SK-N-SH (cell line): ENCODE measurements around the gene IQCE. TPM values are rescaled to one million over a fixed set of nuclear protein-coding genes. Genes with fewer than 3 reads are reported as not detected.

ENCODE experiments used
- CTCF ChIA-PET: fragments of 300-600, 350-600 bp; formaldehyde crosslinking; extraction: SDS; loops from one replicate; lab custom pipeline; 2021; lab: Yijun Ruan, JAX
- POLR2A ChIA-PET: fragments of 350-600 bp; sonication (Branson Sonifier 250); formaldehyde crosslinking; extraction: SDS; loops from one replicate; lab custom pipeline; 2020; ENCODE audit warnings: antibody characterized with exemption, inconsistent platforms; lab: Yijun Ruan, JAX
- DNase-seq: peaks from one replicate; pipeline ENCODE4 v3.0.0; 2012
- H2AFZ ChIP-seq: fragments of 200-600 bp; sonication (generic); 2 replicates; pipeline ENCODE4 v1.8.1; 2016; ENCODE audit warnings: antibody characterized with exemption, mild to moderate bottlenecking, low read depth
- H3F3A ChIP-seq: fragments of 200-600 bp; sonication (generic); replicated peaks from 2 replicates; pipeline ENCODE3; 2016; ENCODE audit warnings: antibody characterized with exemption, mild to moderate bottlenecking; ENCODE audit not compliant: insufficient read depth
- H3K27ac ChIP-seq, 2 experiments: fragments of 200-500 bp in 1 of 2; fragments of 200-600 bp in 1 of 2; sonication (Bioruptor generic) in 1 of 2; sonication (generic), shearing (Covaris generic) in 1 of 2; 2 replicates each; pipeline versions ENCODE4 v1.5.1 to v1.6.1; 2014 to 2016; ENCODE audit warnings: low read depth in 2 of 2, inconsistent platforms in 1 of 2, low read length in 1 of 2, mild to moderate bottlenecking in 1 of 2, mixed read lengths in 1 of 2
- H3K27me3 ChIP-seq: fragments of 200-600 bp; sonication (generic), shearing (Covaris generic); 2 replicates; pipeline ENCODE4 v1.6.1; 2016; ENCODE audit warnings: mixed run types; ENCODE audit not compliant: insufficient read depth
- H3K36me3 ChIP-seq, 2 experiments: fragments of 200-500 bp in 1 of 2; fragments of 200-600 bp in 1 of 2; sonication (Bioruptor generic) in 1 of 2; sonication (generic) in 1 of 2; replicated peaks in 1 of 2; 2 replicates each; pipeline versions ENCODE3 to v1.5.1; 2014 to 2016; ENCODE audit warnings: low read length in 1 of 2, mild to moderate bottlenecking in 1 of 2; ENCODE audit not compliant: insufficient read depth in 2 of 2, control insufficient read depth in 1 of 2
- H3K4me1 ChIP-seq, 2 experiments: fragments of 200-500 bp in 1 of 2; fragments of 200-600 bp in 1 of 2; sonication (Bioruptor generic) in 1 of 2; sonication (generic), shearing (Covaris generic) in 1 of 2; 2 replicates each; pipeline versions ENCODE4 v1.5.1 to v1.6.1; 2014 to 2016; ENCODE audit warnings: low read depth in 1 of 2, low read length in 1 of 2, mixed run types in 1 of 2; ENCODE audit not compliant: insufficient read depth in 2 of 2, control insufficient read depth in 1 of 2
- H3K4me2 ChIP-seq: fragments of 200-600 bp; sonication (generic), shearing (Covaris generic); 2 replicates; pipeline ENCODE4 v1.6.1; 2017; ENCODE audit warnings: mixed run types
- H3K4me3 ChIP-seq, 2 experiments: fragments of 200-500 bp in 1 of 2; fragments of 200-600 bp in 1 of 2; sonication (Bioruptor generic) in 1 of 2; sonication (generic), shearing (Covaris generic) in 1 of 2; 2 replicates each; pipeline versions ENCODE4 v1.5.1 to v1.8.1; 2014 to 2016; ENCODE audit warnings: low read depth in 2 of 2, inconsistent platforms in 1 of 2, low read length in 1 of 2, mild to moderate bottlenecking in 1 of 2, mixed read lengths in 1 of 2, moderate library complexity in 1 of 2
- H3K79me2 ChIP-seq: fragments of 200-600 bp; sonication (generic); 2 replicates; pipeline ENCODE4 v1.8.1; 2017; ENCODE audit warnings: mild to moderate bottlenecking; ENCODE audit not compliant: insufficient read depth
- H3K9ac ChIP-seq: fragments of 200-600 bp; sonication (generic); 2 replicates; pipeline ENCODE4 v1.6.1; 2017; ENCODE audit warnings: mixed run types
- H3K9me2 ChIP-seq: fragments of 200-600 bp; sonication (generic); 2 replicates; pipeline ENCODE4 v1.6.1; 2017; ENCODE audit warnings: mixed run types
- H3K9me3 ChIP-seq: fragments of 200-600 bp; sonication (generic); 2 replicates; pipeline ENCODE4 v1.6.1; 2017; ENCODE audit warnings: mixed run types, mild to moderate bottlenecking, moderate library complexity
- H4K20me1 ChIP-seq: fragments of 200-600 bp; sonication (generic); 2 replicates; pipeline ENCODE4 v1.6.1; 2017; ENCODE audit warnings: mild to moderate bottlenecking, mixed run types; ENCODE audit not compliant: insufficient read depth
- CHD2 ChIP-seq: fragments of 150-350 bp; IDR thresholded peaks from 2 replicates; pipeline ENCODE4 v1.6.1; 2018; ENCODE audit warnings: low read length; ENCODE audit not compliant: partially characterized antibody
- ELF1 ChIP-seq: IDR thresholded peaks from 2 replicates; pipeline ENCODE4 v1.4.0; 2012
- EP300 ChIP-seq, 2 experiments: IDR thresholded peaks; 2 replicates each; pipeline versions ENCODE4 v1.4.0 to v1.6.1; 2012; ENCODE audit warnings: borderline replicate concordance in 1 of 2, low read depth in 1 of 2, low read length in 1 of 2
- FOSL2 ChIP-seq: IDR thresholded peaks from 2 replicates; pipeline ENCODE4 v1.4.0; 2012; ENCODE audit warnings: low read depth, mild to moderate bottlenecking, moderate library complexity, borderline replicate concordance
- FOXJ3 ChIP-seq: sonication (generic); formaldehyde crosslinking; IDR thresholded peaks from 2 replicates; pipeline ENCODE4 v1.5.1; 2020; ENCODE audit warnings: mild to moderate bottlenecking, missing genetic modification reagents
- MAX ChIP-seq: IDR thresholded peaks from 2 replicates; pipeline ENCODE4 v1.4.0; 2012; ENCODE audit warnings: low read depth
- MEF2A ChIP-seq: IDR thresholded peaks from 2 replicates; pipeline ENCODE4 v1.4.0; 2012; ENCODE audit warnings: low read depth, borderline replicate concordance
- MXI1 ChIP-seq: IDR thresholded peaks from 2 replicates; pipeline ENCODE4 v1.6.1; 2012; ENCODE audit warnings: mild to moderate bottlenecking, low read depth, low read length, improper control_type of control experiment
- NRF1 ChIP-seq: IDR thresholded peaks from 2 replicates; pipeline ENCODE4 v1.6.1; 2012; ENCODE audit warnings: low read depth, mild to moderate bottlenecking, low read length
- RCOR1 ChIP-seq: fragments of 150-350 bp; IDR thresholded peaks from 2 replicates; pipeline ENCODE4 v1.6.1; 2017; ENCODE audit warnings: antibody characterized with exemption, low read length
- RFX5 ChIP-seq: IDR thresholded peaks from 2 replicates; pipeline ENCODE4 v1.6.1; 2012; ENCODE audit warnings: mild to moderate bottlenecking, improper control_type of control experiment, low read length
- RXRA ChIP-seq: IDR thresholded peaks from 2 replicates; pipeline ENCODE4 v1.4.0; 2012; ENCODE audit warnings: low read depth, mild to moderate bottlenecking, borderline replicate concordance
- SMC3 ChIP-seq: IDR thresholded peaks from 2 replicates; pipeline ENCODE4 v1.6.1; 2012; ENCODE audit warnings: low read depth, low read length, improper control_type of control experiment
- TCF12 ChIP-seq: IDR thresholded peaks from 2 replicates; pipeline ENCODE4 v1.4.0; 2012
- TEAD4 ChIP-seq: IDR thresholded peaks from 2 replicates; pipeline ENCODE4 v1.4.0; 2012; ENCODE audit warnings: mild to moderate bottlenecking, borderline replicate concordance; ENCODE audit not compliant: insufficient read depth
- WGBS: methylation state at CpG from one replicate; pipeline ENCODE4 v1.1.6; 2017; ENCODE audit warnings: low lambda C conversion rate; 5-methylcytosine and 5-hydroxymethylcytosine counted together
- polyA plus RNA-seq, 3 experiments: library from polyadenylated mRNA; depleted of rRNA; stranded (reverse); fragments of >200 nt; gene quantifications; 2 replicates each; pipeline ENCODE4 v1.2.3, GENCODE V29; 2012
- TF ChIP-seq, protein P1 (sequence below): IDR thresholded peaks from 2 replicates; pipeline ENCODE4 v1.6.1; 2012; ENCODE audit warnings: mild to moderate bottlenecking, low read depth, low read length, moderate library complexity
- TF ChIP-seq, protein P2 (sequence below): fragments of 150-350 bp; IDR thresholded peaks from 2 replicates; pipeline ENCODE4 v1.6.1; 2016; ENCODE audit warnings: mild to moderate bottlenecking, low read depth, low read length

Gene IQCE
- polyA plus RNA-seq, 1 of the 3 experiments (the other 2 are of a cell fraction) = 14.4 TPM

DNA sequence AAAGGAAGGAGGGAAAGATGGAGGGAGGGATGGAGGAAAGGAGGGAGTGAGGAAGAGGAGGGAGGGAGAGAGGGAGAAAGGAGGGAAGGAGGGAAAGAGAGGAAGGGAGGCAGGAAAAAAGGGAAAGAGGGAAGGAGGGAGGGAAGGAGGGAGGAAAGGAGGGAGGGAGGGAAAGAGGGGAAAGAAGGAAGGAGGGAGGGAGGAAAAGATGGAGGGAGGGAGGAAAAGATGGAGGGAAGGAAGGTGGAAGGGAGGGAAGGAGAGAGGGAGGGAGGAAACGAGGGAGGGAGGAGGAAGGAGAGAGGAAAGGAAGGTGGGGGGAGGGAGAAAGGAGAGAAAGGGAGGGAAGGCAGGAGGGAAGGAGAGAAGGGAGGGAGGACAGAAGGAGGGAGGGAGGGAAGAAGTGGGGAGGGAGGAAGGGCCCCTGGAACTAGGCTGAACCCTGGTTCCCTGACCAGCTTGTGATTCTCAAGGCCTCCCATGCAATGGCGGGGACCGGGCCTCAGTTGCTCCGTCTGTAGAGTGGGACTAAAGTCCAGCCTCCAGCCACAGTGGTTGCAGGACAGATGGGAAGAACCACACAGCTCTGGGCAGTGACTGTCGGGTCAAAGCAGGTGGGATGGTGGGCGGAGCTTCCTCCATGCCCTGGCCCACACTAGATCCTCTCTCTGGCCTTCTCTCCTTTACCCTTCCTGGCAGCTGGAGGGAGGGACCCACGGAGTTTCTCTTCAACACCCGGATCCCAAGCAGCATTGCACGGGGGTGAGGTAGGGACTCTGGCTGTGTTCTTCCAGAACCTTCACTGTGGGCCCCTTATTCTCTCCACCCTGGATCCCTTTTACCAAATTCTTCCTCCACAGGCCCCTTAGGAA lies 68.7 kb downstream of the IQCE start:
- ChIA-PET POLR2A (no interaction called here), CTCF (interaction anchor here (0.6 to 10.4 kb wide), 8 partner anchors 9 to 60 kb away, joined by 3 to 54 read pairs (median 3); no protein-coding TSS in a partner anchor)
- no peak for DNase-seq

GRCh38 chr7:2628130-2628482 lies 69.3 kb downstream of the IQCE start:
- H3K4me3 ChIP-seq = no peak overlapping the region
- H3K79me2 ChIP-seq = peaks cover 12% of the 10 kb centered on the region
- POLR2A ChIA-PET = no interaction called here
- no peaks in the 10 kb centered on the region for H3K27me3 ChIP-seq
- peaks cover 0 to 38% of the 10 kb centered on the region in 2 experiments; a peak in 2 of 4 replicates for H3K4me1 ChIP-seq
- CTCF ChIA-PET = interaction anchor here (1.0 to 10.4 kb wide), 5 partner anchors 10 to 61 kb away, joined by 3 to 54 read pairs (median 5); no protein-coding TSS in a partner anchor
- peaks cover 26% of the 10 kb centered on the region for H3F3A ChIP-seq
- H3K27ac ChIP-seq = peak overlapping the region in 1 of 2 experiments; percentile 39; a peak in 1 of 4 replicates
- no peaks in the 10 kb centered on the region for H3K9me3 ChIP-seq
- no peak for TF ChIP-seq RXRA
- TF ChIP-seq EP300 (IDR thresholded peaks at IDR 0.05; ENCODE audit: borderline replicate concordance in 1 of 2, low read depth in 1 of 2, low read length in 1 of 2) = no peak
- TF ChIP-seq CHD2 = no peak
- TF ChIP-seq MAX = no peak
- TF ChIP-seq MEF2A = no peak
- TF ChIP-seq ELF1 = no peak
- TF ChIP-seq NRF1 = no peak
- no peak for TF ChIP-seq RCOR1
- no peak for TF ChIP-seq FOSL2
- no peak for TF ChIP-seq MXI1
- no peak for TF ChIP-seq TCF12
- TF ChIP-seq TEAD4 = no peak
- TF ChIP-seq, protein P1, sequence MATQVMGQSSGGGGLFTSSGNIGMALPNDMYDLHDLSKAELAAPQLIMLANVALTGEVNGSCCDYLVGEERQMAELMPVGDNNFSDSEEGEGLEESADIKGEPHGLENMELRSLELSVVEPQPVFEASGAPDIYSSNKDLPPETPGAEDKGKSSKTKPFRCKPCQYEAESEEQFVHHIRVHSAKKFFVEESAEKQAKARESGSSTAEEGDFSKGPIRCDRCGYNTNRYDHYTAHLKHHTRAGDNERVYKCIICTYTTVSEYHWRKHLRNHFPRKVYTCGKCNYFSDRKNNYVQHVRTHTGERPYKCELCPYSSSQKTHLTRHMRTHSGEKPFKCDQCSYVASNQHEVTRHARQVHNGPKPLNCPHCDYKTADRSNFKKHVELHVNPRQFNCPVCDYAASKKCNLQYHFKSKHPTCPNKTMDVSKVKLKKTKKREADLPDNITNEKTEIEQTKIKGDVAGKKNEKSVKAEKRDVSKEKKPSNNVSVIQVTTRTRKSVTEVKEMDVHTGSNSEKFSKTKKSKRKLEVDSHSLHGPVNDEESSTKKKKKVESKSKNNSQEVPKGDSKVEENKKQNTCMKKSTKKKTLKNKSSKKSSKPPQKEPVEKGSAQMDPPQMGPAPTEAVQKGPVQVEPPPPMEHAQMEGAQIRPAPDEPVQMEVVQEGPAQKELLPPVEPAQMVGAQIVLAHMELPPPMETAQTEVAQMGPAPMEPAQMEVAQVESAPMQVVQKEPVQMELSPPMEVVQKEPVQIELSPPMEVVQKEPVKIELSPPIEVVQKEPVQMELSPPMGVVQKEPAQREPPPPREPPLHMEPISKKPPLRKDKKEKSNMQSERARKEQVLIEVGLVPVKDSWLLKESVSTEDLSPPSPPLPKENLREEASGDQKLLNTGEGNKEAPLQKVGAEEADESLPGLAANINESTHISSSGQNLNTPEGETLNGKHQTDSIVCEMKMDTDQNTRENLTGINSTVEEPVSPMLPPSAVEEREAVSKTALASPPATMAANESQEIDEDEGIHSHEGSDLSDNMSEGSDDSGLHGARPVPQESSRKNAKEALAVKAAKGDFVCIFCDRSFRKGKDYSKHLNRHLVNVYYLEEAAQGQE = no peak
- TF ChIP-seq SMC3 = no peak
- TF ChIP-seq, all 33 proteins: peak for 0
- Histone ChIP-seq H3K36me3 (no peaks in the 10 kb centered on the region), H3K9ac (no peak overlapping the region), H2AFZ (no peak overlapping the region), H4K20me1 (peaks cover 5% of the 10 kb centered on the region), H3K9me2 (no peaks in the 10 kb centered on the region), H3K4me2 (no peak overlapping the region)
- WGBS = 83% methylated on average over 12 of the region's 12 CpGs
- no peak for DNase-seq

More for the DNA sequence above, 68.7 kb downstream of the IQCE start:
- no peak for TF ChIP-seq EP300 (IDR thresholded peaks at IDR 0.05; ENCODE audit: borderline replicate concordance in 1 of 2, low read depth in 1 of 2, low read length in 1 of 2)
- TF ChIP-seq, protein P2, sequence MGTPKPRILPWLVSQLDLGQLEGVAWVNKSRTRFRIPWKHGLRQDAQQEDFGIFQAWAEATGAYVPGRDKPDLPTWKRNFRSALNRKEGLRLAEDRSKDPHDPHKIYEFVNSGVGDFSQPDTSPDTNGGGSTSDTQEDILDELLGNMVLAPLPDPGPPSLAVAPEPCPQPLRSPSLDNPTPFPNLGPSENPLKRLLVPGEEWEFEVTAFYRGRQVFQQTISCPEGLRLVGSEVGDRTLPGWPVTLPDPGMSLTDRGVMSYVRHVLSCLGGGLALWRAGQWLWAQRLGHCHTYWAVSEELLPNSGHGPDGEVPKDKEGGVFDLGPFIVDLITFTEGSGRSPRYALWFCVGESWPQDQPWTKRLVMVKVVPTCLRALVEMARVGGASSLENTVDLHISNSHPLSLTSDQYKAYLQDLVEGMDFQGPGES = no peak
- TF ChIP-seq RFX5 = no peak
- no peak for TF ChIP-seq RXRA
- no peak for TF ChIP-seq FOXJ3 (CRISPR knock-in tag)
- TF ChIP-seq FOSL2 = no peak
- TF ChIP-seq SMC3 = no peak
- no peak overlapping the region for H3K4me2 ChIP-seq
- peaks cover 24% of the 10 kb centered on the region for H3F3A ChIP-seq
- no peaks in the 10 kb centered on the region for H3K9me3 ChIP-seq
- 95% methylated on average over 8 of the region's 9 CpGs for WGBS
- H3K4me3 ChIP-seq = no peak overlapping the region
- no peak overlapping the region for H2AFZ ChIP-seq
- H3K9ac ChIP-seq = no peak overlapping the region
- no peaks in the 10 kb centered on the region for H3K9me2 ChIP-seq
- no peaks in the 10 kb centered on the region for H3K36me3 ChIP-seq
- H3K27me3 ChIP-seq = no peaks in the 10 kb centered on the region
- H4K20me1 ChIP-seq = no peaks in the 10 kb centered on the region
- H3K79me2 ChIP-seq = peaks cover 6% of the 10 kb centered on the region
- H3K27ac ChIP-seq = peak overlapping the region in 1 of 2 experiments; percentile 39; a peak in 3 of 4 replicates
- H3K4me1 ChIP-seq = peaks cover 0 to 44% of the 10 kb centered on the region in 2 experiments; a peak in 2 of 4 replicates
